GM21367 (cell line): ENCODE results near the gene SLC1A4.
A peak's percentile ranks its signal among the peaks of the same experiment; 100 is the strongest.
"Not testable (repeated sequence)": the region's sequence is repeated elsewhere in the genome, so short reads cannot be mapped to it uniquely, and the experiment has no call there.

Source experiments
- ATAC-seq: cut with Tn5 transposase; IDR thresholded peaks from one replicate; pipeline ENCODE4 v1.9.1; 2021; ENCODE audit not compliant: unreplicated experiment

Gene SLC1A4

GRCh38 chr2:64989126-64989981, at the start of gene SLC1A4:
TSS of gene SLC1A4 (plus strand) at chr2:64989399. CDS start at chr2:64989644, 245 bp downstream.
- peak; percentile 55 for ATAC-seq

- ATAC-seq, result no peak
Observed at GRCh38 chr2:64941143-64941542, 48.1 kb upstream of the SLC1A4 start.

GRCh38 chr2:64941801-64942200, 47.4 kb upstream of the SLC1A4 start:
- no peak for ATAC-seq

- ATAC-seq, result no peak
Observed at GRCh38 chr2:64942693-64943092, 46.5 kb upstream of the SLC1A4 start.

GRCh38 chr2:64943387-64944150, 45.6 kb upstream of the SLC1A4 start:
- no peak for ATAC-seq

- ATAC-seq, result no peak
Observed at GRCh38 chr2:64944484-64944883, 44.7 kb upstream of the SLC1A4 start.

GRCh38 chr2:64945973-64946768, 43.0 kb upstream of the SLC1A4 start:
- peak; percentile 85 for ATAC-seq

- ATAC-seq, result no peak
Observed at GRCh38 chr2:64946769-64947247, 42.4 kb upstream of the SLC1A4 start.

- no peak for ATAC-seq
Observed at GRCh38 chr2:64947885-64948284, 41.3 kb upstream of the SLC1A4 start.

GRCh38 chr2:64950226-64951160, 38.7 kb upstream of the SLC1A4 start:
- ATAC-seq, result no peak

- no peak for ATAC-seq
Observed at GRCh38 chr2:64951306-64951953, 37.8 kb upstream of the SLC1A4 start.

GRCh38 chr2:64952096-64952495, 37.1 kb upstream of the SLC1A4 start:
- ATAC-seq, result no peak

- no peak for ATAC-seq
Observed at GRCh38 chr2:64952511-64953482, 36.4 kb upstream of the SLC1A4 start.

- no peak for ATAC-seq
Observed at GRCh38 chr2:64955467-64955866, 33.7 kb upstream of the SLC1A4 start.

GRCh38 chr2:64957109-64957903, 31.9 kb upstream of the SLC1A4 start:
- no peak for ATAC-seq

GRCh38 chr2:64958556-64958955, 30.6 kb upstream of the SLC1A4 start:
- ATAC-seq, result no peak

- no peak for ATAC-seq
Observed at GRCh38 chr2:64960819-64961218, 28.4 kb upstream of the SLC1A4 start.

- ATAC-seq, result not testable (repeated sequence)
Observed at GRCh38 chr2:64963138-64963537, 26.1 kb upstream of the SLC1A4 start.
